A673 (cell line): Measurements from ENCODE around the gene WDR5B. TPM values are rescaled to one million over a fixed set of nuclear protein-coding genes. Genes with fewer than 3 reads are reported as not detected.

ENCODE experiments used
- BruUV-seq: library from RNA; stranded (reverse); fragments of 400-500 nt; replicated peaks from 2 replicates; lab custom pipeline; 2021; lab: Mats Ljungman, UMichigan
- CTCF ChIA-PET: fragments of 300-600 bp; sonication (Branson Sonifier 250); formaldehyde crosslinking; loops from one replicate; lab custom pipeline; 2022; ENCODE audit warnings: antibody characterized with exemption; lab: Charles Lee
- POLR2A ChIA-PET: fragments of 300-600 bp; sonication (Branson Sonifier 250); formaldehyde crosslinking; loops from one replicate; lab custom pipeline; 2022; ENCODE audit warnings: antibody characterized with exemption; ENCODE audit not compliant: low non-redundant PET; lab: Charles Lee
- DNase-seq: peaks from one replicate; pipeline ENCODE4 v3.0.0-alpha.2; 2015; ENCODE audit warnings: low spot score
- H3K27ac ChIP-seq: fragments of 200-600 bp; sonication (generic); 2 replicates; pipeline ENCODE4 v1.5.1; 2016; ENCODE audit warnings: mixed run types, low read depth, mild to moderate bottlenecking, mixed read lengths, antibody characterized with exemption, low read length; ENCODE audit not compliant: poor library complexity, severe bottlenecking
- H3K27me3 ChIP-seq: fragments of 200-600 bp; sonication (generic); replicated peaks from 2 replicates; pipeline ENCODE4 v1.6.1; 2017; ENCODE audit warnings: mixed run types, low read depth, mild to moderate bottlenecking, mixed read lengths, antibody characterized with exemption, low read length; ENCODE audit not compliant: insufficient read depth, poor library complexity
- H3K36me3 ChIP-seq: fragments of 200-600 bp; sonication (generic); 2 replicates; pipeline ENCODE4 v1.6.1; 2016; ENCODE audit warnings: mixed run types, mild to moderate bottlenecking, mixed read lengths, antibody characterized with exemption, low read length; ENCODE audit not compliant: insufficient read depth, poor library complexity, severe bottlenecking
- H3K4me1 ChIP-seq: fragments of 200-600 bp; sonication (generic); 2 replicates; pipeline ENCODE4 v1.6.1; 2017; ENCODE audit warnings: mixed run types, mild to moderate bottlenecking, mixed read lengths, antibody characterized with exemption, low read length; ENCODE audit not compliant: insufficient read depth, poor library complexity, severe bottlenecking
- H3K4me3 ChIP-seq: fragments of 200-600 bp; sonication (generic); 2 replicates; pipeline ENCODE4 v1.5.1; 2016; ENCODE audit warnings: low read depth, mixed run types, mild to moderate bottlenecking, mixed read lengths, low read length; ENCODE audit not compliant: poor library complexity, severe bottlenecking
- H3K9me3 ChIP-seq: fragments of 200-600 bp; sonication (generic); 2 replicates; pipeline ENCODE4 v1.6.1; 2016; ENCODE audit warnings: mixed run types, low read depth, mild to moderate bottlenecking, mixed read lengths, antibody characterized with exemption, low read length; ENCODE audit not compliant: poor library complexity, severe bottlenecking
- EZH2 ChIP-seq: fragments of 200-600 bp; sonication (generic); IDR thresholded peaks from 2 replicates; pipeline ENCODE4 v1.6.1; 2017; ENCODE audit warnings: borderline replicate concordance, low read depth, mild to moderate bottlenecking, mixed read lengths, antibody characterized with exemption, low read length; ENCODE audit not compliant: poor library complexity, severe bottlenecking
- intact Hi-C: fragments of 100-400 bp; cut with micrococcal nuclease; formaldehyde crosslinking; loops from one replicate; pipeline ENCODE4 v1.10.0; 2022; ENCODE audit not compliant: unreplicated experiment
- total RNA-seq: library from RNA; stranded (reverse); gene quantifications from 2 replicates; pipeline ENCODE4 v1.2.3, GENCODE V29; 2021
- TF ChIP-seq, protein P1 (sequence below): fragments of 300-800, 200-600 bp; sonication (generic); conservative IDR thresholded peaks from 2 replicates; pipeline ENCODE4 v1.5.1; 2017; ENCODE audit warnings: low read depth, mild to moderate bottlenecking, antibody characterized with exemption, low read length, moderate library complexity, mixed read lengths

WDR5B gene
- total RNA-seq, 1 experiment from 2014 or later: 4.6 TPM

DNA sequence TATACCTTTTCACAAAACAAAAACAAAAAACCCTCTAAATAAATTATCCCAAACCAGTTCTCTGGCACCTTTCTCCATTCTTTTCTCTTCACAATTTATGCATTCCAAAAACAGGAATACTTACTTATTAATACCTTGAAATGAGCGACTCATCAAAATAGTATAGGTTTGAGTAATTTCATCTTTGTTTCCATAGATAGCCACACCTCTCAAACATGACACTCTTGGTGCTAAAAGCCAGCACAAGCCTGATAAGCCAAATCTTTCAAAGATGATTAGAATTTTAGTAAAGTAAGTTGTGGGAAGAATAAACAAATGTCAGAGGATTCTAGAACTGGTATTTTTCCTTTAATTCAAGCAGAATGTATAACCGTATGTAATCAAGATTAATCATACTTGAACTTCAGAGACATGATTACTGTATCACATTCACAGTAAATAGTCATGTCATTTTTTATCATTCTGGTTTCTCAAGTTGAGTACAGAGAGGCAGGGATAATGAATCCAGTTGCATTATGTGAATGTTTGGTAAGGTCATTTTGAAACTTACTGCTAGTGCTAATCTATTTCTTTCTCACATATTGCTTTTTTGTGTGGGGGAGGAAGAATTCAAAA lies 12.1 kb upstream of the WDR5B start:
- POLR2A ChIA-PET: no interaction called here
- no TSS peak for BruUV-seq
- DNase-seq: no peak
- no peak for TF ChIP-seq EZH2
- TF ChIP-seq, protein P1, sequence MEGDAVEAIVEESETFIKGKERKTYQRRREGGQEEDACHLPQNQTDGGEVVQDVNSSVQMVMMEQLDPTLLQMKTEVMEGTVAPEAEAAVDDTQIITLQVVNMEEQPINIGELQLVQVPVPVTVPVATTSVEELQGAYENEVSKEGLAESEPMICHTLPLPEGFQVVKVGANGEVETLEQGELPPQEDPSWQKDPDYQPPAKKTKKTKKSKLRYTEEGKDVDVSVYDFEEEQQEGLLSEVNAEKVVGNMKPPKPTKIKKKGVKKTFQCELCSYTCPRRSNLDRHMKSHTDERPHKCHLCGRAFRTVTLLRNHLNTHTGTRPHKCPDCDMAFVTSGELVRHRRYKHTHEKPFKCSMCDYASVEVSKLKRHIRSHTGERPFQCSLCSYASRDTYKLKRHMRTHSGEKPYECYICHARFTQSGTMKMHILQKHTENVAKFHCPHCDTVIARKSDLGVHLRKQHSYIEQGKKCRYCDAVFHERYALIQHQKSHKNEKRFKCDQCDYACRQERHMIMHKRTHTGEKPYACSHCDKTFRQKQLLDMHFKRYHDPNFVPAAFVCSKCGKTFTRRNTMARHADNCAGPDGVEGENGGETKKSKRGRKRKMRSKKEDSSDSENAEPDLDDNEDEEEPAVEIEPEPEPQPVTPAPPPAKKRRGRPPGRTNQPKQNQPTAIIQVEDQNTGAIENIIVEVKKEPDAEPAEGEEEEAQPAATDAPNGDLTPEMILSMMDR: no peak
- intact Hi-C loops: no loop called here
- H3K4me1 ChIP-seq: no peaks in the 10 kb centered on the region
- H3K4me3 ChIP-seq: no peak overlapping the region
- no peaks in the 10 kb centered on the region for H3K9me3 ChIP-seq
- CTCF ChIA-PET: no interaction called here
- H3K27ac ChIP-seq: no peak overlapping the region
- no peaks in the 10 kb centered on the region for H3K27me3 ChIP-seq
- H3K36me3 ChIP-seq: peaks cover 28% of the 10 kb centered on the region

DNA sequence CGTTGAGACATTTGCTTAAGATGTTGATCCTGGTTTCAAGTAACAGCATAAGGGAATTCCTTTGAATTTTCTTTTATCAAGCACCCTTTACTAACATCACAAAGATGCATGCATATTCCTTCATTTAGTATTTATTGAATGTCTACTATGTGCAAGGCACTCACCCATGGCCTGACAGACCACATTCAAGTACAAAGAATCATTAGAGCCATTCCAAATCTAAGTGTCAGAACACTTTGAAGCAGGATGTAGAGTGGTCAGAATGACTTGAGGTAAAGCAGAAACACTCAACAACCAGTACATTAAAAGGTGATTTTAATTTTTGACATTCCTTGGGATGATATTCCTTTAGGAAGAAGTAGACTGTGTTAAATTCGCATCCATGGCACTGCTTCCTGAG lies 6.0 kb upstream of the WDR5B start:
- intact Hi-C loops: no loop called here
- CTCF ChIA-PET: no interaction called here
- POLR2A ChIA-PET: no interaction called here

DNA sequence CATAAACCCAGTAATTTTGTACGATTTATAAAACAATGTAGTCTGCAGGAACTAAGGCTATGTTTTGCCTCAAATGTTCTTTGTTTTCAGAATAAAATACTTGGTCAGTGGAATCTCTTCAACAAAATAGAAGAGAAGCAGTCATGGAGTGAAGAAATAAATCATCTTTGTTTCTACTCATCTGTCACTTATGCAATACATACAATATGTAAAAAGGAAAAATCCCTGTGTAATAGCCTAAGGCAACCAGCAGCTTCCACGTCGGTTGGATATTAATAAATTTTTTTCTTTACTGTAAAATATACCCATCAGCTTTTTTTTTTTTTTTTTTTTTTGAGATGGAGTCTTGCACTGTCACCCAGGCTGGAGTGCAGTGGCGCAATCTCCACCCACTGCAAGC lies 5.2 kb upstream of the WDR5B start:
- ChIA-PET CTCF (no interaction called here), POLR2A (interaction anchor here (0.7 kb wide), 1 partner anchor 13 kb away, joined by 12 read pairs; no protein-coding TSS in a partner anchor)
- Histone ChIP-seq H3K27me3 (no peaks in the 10 kb centered on the region), H3K4me1 (no peaks in the 10 kb centered on the region), H3K9me3 (no peaks in the 10 kb centered on the region), H3K36me3 (peaks cover 15% of the 10 kb centered on the region), H3K4me3 (no peak overlapping the region), H3K27ac (no peak overlapping the region)
- BruUV-seq: no TSS peak
- intact Hi-C loops: no loop called here
- TF ChIP-seq, protein P1: no peak
- no peak for TF ChIP-seq EZH2
- DNase-seq: no peak

More for the DNA sequence above, 6.0 kb upstream of the WDR5B start:
- DNase-seq: no peak
- TF ChIP-seq EZH2: no peak
- TF ChIP-seq, protein P1: no peak
- Histone ChIP-seq H3K9me3 (no peaks in the 10 kb centered on the region), H3K36me3 (peaks cover 22% of the 10 kb centered on the region), H3K27me3 (no peaks in the 10 kb centered on the region), H3K27ac (no peak overlapping the region), H3K4me3 (no peak overlapping the region), H3K4me1 (no peaks in the 10 kb centered on the region)
- no TSS peak for BruUV-seq
